ENCODE measurements around the gene STARD9. TPM values are rescaled to one million over a fixed set of nuclear protein-coding genes. Genes with fewer than 3 reads are reported as not detected.

Gene STARD9
- total RNA-seq, 1 experiment from 2014 or later, result 5.0 TPM

DNA sequence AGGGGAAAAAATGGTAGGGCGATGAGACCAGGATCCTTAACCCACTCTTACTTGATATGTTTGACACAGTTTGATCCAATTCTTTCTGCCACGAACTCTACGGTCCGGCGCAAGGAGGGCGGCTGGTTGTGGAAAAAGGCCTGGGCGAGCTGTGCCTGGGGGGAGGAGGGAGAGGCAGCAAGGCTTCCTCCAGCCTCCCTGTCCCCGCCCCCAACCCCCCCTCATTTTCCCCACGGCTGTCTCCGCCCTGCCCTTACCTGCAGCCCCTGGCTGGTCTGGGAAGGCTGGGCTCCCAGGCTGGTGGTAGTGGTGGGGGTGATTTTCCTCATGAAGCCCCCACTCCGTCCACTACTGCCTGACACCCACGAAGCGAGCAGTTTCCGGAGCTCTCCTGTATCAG is 153.6 kb downstream of the STARD9 start:
- Histone ChIP-seq H3K4me3 (replicated peaks in 1 of 2; ENCODE audit: low read depth in 1 of 2, low read length in 2 of 2) (no peak overlapping the region), H3K9ac (ENCODE audit: low read length) (no peak overlapping the region), H3K27ac (ENCODE audit: low read depth, low read length) (no peak overlapping the region), H3K36me3 (ENCODE audit: control insufficient read depth in 1 of 2, insufficient read depth in 2 of 2, low read length in 2 of 2) (peaks cover 30 to 44% of the 10 kb centered on the region in 2 experiments), H2AFZ (ENCODE audit: low read depth, low read length, poor library complexity, severe bottlenecking) (no peak overlapping the region), H4K20me1 (ENCODE audit: insufficient read depth) (no peaks in the 10 kb centered on the region), H3K4me1 (ENCODE audit: control insufficient read depth in 1 of 2, insufficient read depth in 2 of 2, low read length in 2 of 2) (no peaks in the 10 kb centered on the region), H3K9me2 (ENCODE audit: insufficient read depth) (no peaks in the 10 kb centered on the region), H3K4me2 (ENCODE audit: low read length) (no peak overlapping the region), H3K79me2 (ENCODE audit: insufficient read depth, low read length) (no peaks in the 10 kb centered on the region), H3K27me3 (ENCODE audit: insufficient read depth, low read length) (no peaks in the 10 kb centered on the region), H3K9me3 (ENCODE audit: control insufficient read depth in 1 of 2, insufficient read depth in 1 of 2, low read depth in 1 of 2, low read length in 2 of 2) (no peaks in the 10 kb centered on the region)
- ChIA-PET RAD21 (ENCODE audit: low non-redundant PET in 1 of 2, low total read pairs in 2 of 2, uncharacterized antibody in 2 of 2, unreplicated experiment in 2 of 2) (no interaction called here), POLR2A (no interaction called here), CTCF (no interaction called here)
- no peak for TF ChIP-seq EZH2 (IDR thresholded peaks at IDR 0.05)
- TF ChIP-seq RAD21 (IDR thresholded peaks at IDR 0.05; ENCODE audit: low read depth), result no peak
- TF ChIP-seq CBX3 (IDR thresholded peaks at IDR 0.05; ENCODE audit: low read depth), result no peak
- no peak for TF ChIP-seq TCF7L2 (IDR thresholded peaks at IDR 0.05; ENCODE audit: borderline replicate concordance, extremely low read depth, insufficient read depth, insufficient read length)
- TF ChIP-seq POLR2A (IDR thresholded peaks at IDR 0.05; ENCODE audit: borderline replicate concordance, extremely low read depth, insufficient read depth, insufficient read length), result no peak
- no peak for TF ChIP-seq SRF (IDR thresholded peaks at IDR 0.05; ENCODE audit: low read depth)
- TF ChIP-seq YY1 (IDR thresholded peaks at IDR 0.05; ENCODE audit: extremely low read depth, insufficient replicate concordance, low read depth, low read length), result no peak
- no peak for TF ChIP-seq SIN3A (IDR thresholded peaks at IDR 0.05; ENCODE audit: low read depth)
- no peak for TF ChIP-seq EGR1 (IDR thresholded peaks at IDR 0.05; ENCODE audit: low read depth)
- intact Hi-C loops (cut with micrococcal nuclease), result no loop called here
- DNase-seq (ENCODE audit: low read depth, low spot score) (no peak), ATAC-seq (no peak)
- no TSS peak for BruUV-seq (replicated peaks)

DNA sequence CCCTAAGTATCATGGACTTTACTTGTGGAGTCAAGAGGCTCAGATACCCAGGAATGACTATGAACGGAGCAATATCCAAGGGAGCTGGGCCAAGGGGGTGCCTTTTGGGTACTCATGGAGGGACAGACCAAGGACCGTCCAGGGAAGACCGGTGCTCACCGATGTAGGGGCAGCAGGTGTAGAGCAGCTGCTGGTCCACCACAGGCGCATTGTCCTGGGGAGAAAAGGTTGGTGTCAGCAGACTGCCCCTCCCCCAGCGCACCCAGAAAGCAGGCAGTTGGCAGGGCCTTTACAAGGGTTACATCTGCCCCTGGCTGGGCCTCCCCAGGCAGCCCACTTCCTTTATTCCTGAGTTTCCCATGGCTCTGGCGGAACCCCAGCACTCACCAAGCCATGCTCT is 154.0 kb downstream of the STARD9 start:
- H3K4me1 ChIP-seq (ENCODE audit: control insufficient read depth in 1 of 2, insufficient read depth in 2 of 2, low read length in 2 of 2), result no peaks in the 10 kb centered on the region
- ChIA-PET CTCF (no interaction called here), RAD21 (ENCODE audit: low non-redundant PET in 1 of 2, low total read pairs in 2 of 2, uncharacterized antibody in 2 of 2, unreplicated experiment in 2 of 2) (no interaction called here), POLR2A (no interaction called here)
- H3K27ac ChIP-seq (ENCODE audit: low read depth, low read length), result no peak overlapping the region
- no peak overlapping the region for H2AFZ ChIP-seq (ENCODE audit: low read depth, low read length, poor library complexity, severe bottlenecking)
- DNase-seq (ENCODE audit: low read depth, low spot score), result no peak
- peaks cover 30 to 44% of the 10 kb centered on the region in 2 experiments for H3K36me3 ChIP-seq (ENCODE audit: control insufficient read depth in 1 of 2, insufficient read depth in 2 of 2, low read length in 2 of 2)
- H3K9me3 ChIP-seq (ENCODE audit: control insufficient read depth in 1 of 2, insufficient read depth in 1 of 2, low read depth in 1 of 2, low read length in 2 of 2), result no peaks in the 10 kb centered on the region
- BruUV-seq (replicated peaks), result no TSS peak
- H3K4me2 ChIP-seq (ENCODE audit: low read length), result no peak overlapping the region
- no peaks in the 10 kb centered on the region for H3K9me2 ChIP-seq (ENCODE audit: insufficient read depth)
- no peaks in the 10 kb centered on the region for H3K79me2 ChIP-seq (ENCODE audit: insufficient read depth, low read length)
- H3K4me3 ChIP-seq (replicated peaks in 1 of 2; ENCODE audit: low read depth in 1 of 2, low read length in 2 of 2), result no peak overlapping the region
- no peak for ATAC-seq
- no peak overlapping the region for H3K9ac ChIP-seq (ENCODE audit: low read length)
- H4K20me1 ChIP-seq (ENCODE audit: insufficient read depth), result no peaks in the 10 kb centered on the region
- H3K27me3 ChIP-seq (ENCODE audit: insufficient read depth, low read length), result no peaks in the 10 kb centered on the region
- intact Hi-C loops (cut with micrococcal nuclease), result no loop called here
- no peak for TF ChIP-seq CEBPB (IDR thresholded peaks at IDR 0.05; ENCODE audit: low read depth)
- TF ChIP-seq FOSL1 (IDR thresholded peaks at IDR 0.05; ENCODE audit: low read depth), result no peak
- TF ChIP-seq SRF (IDR thresholded peaks at IDR 0.05; ENCODE audit: low read depth), result no peak
- TF ChIP-seq, protein P1, sequence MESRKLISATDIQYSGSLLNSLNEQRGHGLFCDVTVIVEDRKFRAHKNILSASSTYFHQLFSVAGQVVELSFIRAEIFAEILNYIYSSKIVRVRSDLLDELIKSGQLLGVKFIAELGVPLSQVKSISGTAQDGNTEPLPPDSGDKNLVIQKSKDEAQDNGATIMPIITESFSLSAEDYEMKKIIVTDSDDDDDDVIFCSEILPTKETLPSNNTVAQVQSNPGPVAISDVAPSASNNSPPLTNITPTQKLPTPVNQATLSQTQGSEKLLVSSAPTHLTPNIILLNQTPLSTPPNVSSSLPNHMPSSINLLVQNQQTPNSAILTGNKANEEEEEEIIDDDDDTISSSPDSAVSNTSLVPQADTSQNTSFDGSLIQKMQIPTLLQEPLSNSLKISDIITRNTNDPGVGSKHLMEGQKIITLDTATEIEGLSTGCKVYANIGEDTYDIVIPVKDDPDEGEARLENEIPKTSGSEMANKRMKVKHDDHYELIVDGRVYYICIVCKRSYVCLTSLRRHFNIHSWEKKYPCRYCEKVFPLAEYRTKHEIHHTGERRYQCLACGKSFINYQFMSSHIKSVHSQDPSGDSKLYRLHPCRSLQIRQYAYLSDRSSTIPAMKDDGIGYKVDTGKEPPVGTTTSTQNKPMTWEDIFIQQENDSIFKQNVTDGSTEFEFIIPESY (IDR thresholded peaks at IDR 0.05; ENCODE audit: extremely low read depth, insufficient replicate concordance, low read length), result no peak
- TF ChIP-seq YY1 (IDR thresholded peaks at IDR 0.05; ENCODE audit: extremely low read depth, insufficient replicate concordance, low read depth, low read length), result no peak
- TF ChIP-seq EZH2phosphoT487 (IDR thresholded peaks at IDR 0.05; ENCODE audit: borderline replicate concordance), result no peak
- TF ChIP-seq EZH2 (IDR thresholded peaks at IDR 0.05), result no peak
- TF ChIP-seq, protein P2, sequence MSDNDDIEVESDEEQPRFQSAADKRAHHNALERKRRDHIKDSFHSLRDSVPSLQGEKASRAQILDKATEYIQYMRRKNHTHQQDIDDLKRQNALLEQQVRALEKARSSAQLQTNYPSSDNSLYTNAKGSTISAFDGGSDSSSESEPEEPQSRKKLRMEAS (IDR thresholded peaks at IDR 0.05), result no peak
- TF ChIP-seq SIN3A (IDR thresholded peaks at IDR 0.05; ENCODE audit: low read depth), result no peak
- TF ChIP-seq CBX3 (IDR thresholded peaks at IDR 0.05; ENCODE audit: low read depth), result no peak
- TF ChIP-seq, protein P3, sequence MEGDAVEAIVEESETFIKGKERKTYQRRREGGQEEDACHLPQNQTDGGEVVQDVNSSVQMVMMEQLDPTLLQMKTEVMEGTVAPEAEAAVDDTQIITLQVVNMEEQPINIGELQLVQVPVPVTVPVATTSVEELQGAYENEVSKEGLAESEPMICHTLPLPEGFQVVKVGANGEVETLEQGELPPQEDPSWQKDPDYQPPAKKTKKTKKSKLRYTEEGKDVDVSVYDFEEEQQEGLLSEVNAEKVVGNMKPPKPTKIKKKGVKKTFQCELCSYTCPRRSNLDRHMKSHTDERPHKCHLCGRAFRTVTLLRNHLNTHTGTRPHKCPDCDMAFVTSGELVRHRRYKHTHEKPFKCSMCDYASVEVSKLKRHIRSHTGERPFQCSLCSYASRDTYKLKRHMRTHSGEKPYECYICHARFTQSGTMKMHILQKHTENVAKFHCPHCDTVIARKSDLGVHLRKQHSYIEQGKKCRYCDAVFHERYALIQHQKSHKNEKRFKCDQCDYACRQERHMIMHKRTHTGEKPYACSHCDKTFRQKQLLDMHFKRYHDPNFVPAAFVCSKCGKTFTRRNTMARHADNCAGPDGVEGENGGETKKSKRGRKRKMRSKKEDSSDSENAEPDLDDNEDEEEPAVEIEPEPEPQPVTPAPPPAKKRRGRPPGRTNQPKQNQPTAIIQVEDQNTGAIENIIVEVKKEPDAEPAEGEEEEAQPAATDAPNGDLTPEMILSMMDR (IDR thresholded peaks at IDR 0.05 in 2 of 3, conservative IDR thresholded peaks at IDR 0.05 in 1 of 3; ENCODE audit: borderline replicate concordance in 1 of 3, insufficient read depth in 1 of 3, low read depth in 2 of 3, low read length in 2 of 3), result no peak
- no peak for TF ChIP-seq ZNF274 (IDR thresholded peaks at IDR 0.05; ENCODE audit: low read depth, low read length)
- no peak for TF ChIP-seq TCF7L2 (IDR thresholded peaks at IDR 0.05; ENCODE audit: borderline replicate concordance, extremely low read depth, insufficient read depth, insufficient read length)
- TF ChIP-seq EGR1 (IDR thresholded peaks at IDR 0.05; ENCODE audit: low read depth), result no peak
- TF ChIP-seq JUND (IDR thresholded peaks at IDR 0.05), result no peak
- no peak for TF ChIP-seq POLR2AphosphoS5 (IDR thresholded peaks at IDR 0.05; ENCODE audit: low read depth, low read length)
